Body of pancreas (tissue), 4 donors: ENCODE results near the gene AGAP1. TPM values are rescaled to one million over a fixed set of nuclear protein-coding genes. Genes with fewer than 3 reads are reported as not detected.

ENCODE experiments used
- ATAC-seq: fragments of 150-250 bp; one replicate; pipeline ENCODE4 v1.9.1; 2016
- DNase-seq, 4 donors: peaks; one replicate each; pipeline ENCODE4 v3.0.0-alpha.2; 2019
- H3K27ac ChIP-seq, 4 donors: fragments of 200-600 bp; sonication (generic); 1 replicate in 3 of 4; 2 replicates in 1 of 4; pipeline versions ENCODE4 v1.5.1 to v1.6.1; 2016 to 2019; ENCODE audit warnings: mild to moderate bottlenecking in 1 of 4, mixed read lengths in 1 of 4, moderate library complexity in 1 of 4
- H3K27me3 ChIP-seq, 2 donors: fragments of 200-600 bp; sonication (generic); one replicate each; pipeline ENCODE4 v1.6.0; 2016; ENCODE audit warnings: mild to moderate bottlenecking in 1 of 2
- H3K36me3 ChIP-seq, 2 donors: fragments of 200-600 bp; sonication (generic); replicated peaks in 1 of 2; 2 replicates each; pipeline ENCODE4 v1.5.1; 2016; ENCODE audit warnings: low read depth in 2 of 2; ENCODE audit not compliant: insufficient read depth in 1 of 2
- H3K4me1 ChIP-seq: fragments of 200-600 bp; sonication (generic); one replicate; pipeline ENCODE4 v1.6.0; 2016
- H3K4me3 ChIP-seq, 2 donors: fragments of 200-600 bp; sonication (generic); 1 replicate in 1 of 2; 2 replicates in 1 of 2; pipeline ENCODE4 v1.5.1; 2016 to 2019
- H3K9me3 ChIP-seq, 3 donors: fragments of 200-600 bp; sonication (generic); 1 replicate in 2 of 3; 2 replicates in 1 of 3; pipeline ENCODE4 v1.5.1; 2016
- POLR2A ChIP-seq, 3 donors: fragments of 450-650 bp; IDR thresholded peaks; one replicate each; pipeline ENCODE4 v1.6.1; 2016; ENCODE audit warnings: antibody characterized with exemption in 3 of 3, mild to moderate bottlenecking in 2 of 3
- WGBS, 2 donors: methylation state at CpG; one replicate each; pipeline ENCODE4 v1.1.5; 2017; 5-methylcytosine and 5-hydroxymethylcytosine counted together
- intact Hi-C: fragments of 100-400 bp; cut with DNase I; formaldehyde crosslinking; loops from one replicate; pipeline ENCODE4 v1.15.1; 2023
- total RNA-seq, 2 donors: library from RNA; depleted of rRNA; stranded (reverse); fragments of >200 nt; gene quantifications; one replicate each; pipeline ENCODE4 v1.1.0, GENCODE V29; 2016
- TF ChIP-seq, protein P1 (sequence below), 7 experiments: fragments of 450-650 bp in 4 of 7; fragments of 200-600 bp in 3 of 7; sonication (generic) in 3 of 7; IDR thresholded peaks; one replicate each; pipeline ENCODE4 v1.5.1; 2016 to 2019; ENCODE audit warnings: antibody characterized with exemption in 7 of 7

AGAP1 gene
- total RNA-seq, 2 donors from 2014 or later = 21.3 to 32.6 TPM

DNA sequence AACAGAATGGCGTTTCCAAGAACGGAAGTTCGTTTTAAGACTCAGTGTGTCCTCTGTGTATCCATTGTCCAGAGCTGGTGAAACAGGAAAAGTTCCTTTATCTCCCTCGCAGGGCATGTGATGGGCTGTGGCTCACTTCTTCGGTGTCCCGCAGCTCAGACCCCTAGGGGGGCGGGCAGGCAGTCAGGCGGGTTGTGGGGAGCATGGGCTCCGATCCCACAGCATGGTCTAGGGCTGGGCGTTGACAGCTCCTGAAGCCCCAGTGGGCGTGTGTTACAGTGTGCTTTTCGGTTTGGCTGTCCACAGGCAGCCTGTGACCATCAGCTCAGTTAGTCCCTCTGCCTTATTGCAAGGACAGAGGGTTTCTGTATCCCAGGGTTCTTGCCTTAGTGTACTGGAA is 319.6 kb downstream of the AGAP1 start:
- no peak overlapping the region for H3K4me3 ChIP-seq
- intact Hi-C loops = no loop called here
- DNase-seq (no peak), ATAC-seq (no peak)
- no peak for TF ChIP-seq POLR2A (IDR thresholded peaks at IDR 0.05)
- TF ChIP-seq, protein P1, sequence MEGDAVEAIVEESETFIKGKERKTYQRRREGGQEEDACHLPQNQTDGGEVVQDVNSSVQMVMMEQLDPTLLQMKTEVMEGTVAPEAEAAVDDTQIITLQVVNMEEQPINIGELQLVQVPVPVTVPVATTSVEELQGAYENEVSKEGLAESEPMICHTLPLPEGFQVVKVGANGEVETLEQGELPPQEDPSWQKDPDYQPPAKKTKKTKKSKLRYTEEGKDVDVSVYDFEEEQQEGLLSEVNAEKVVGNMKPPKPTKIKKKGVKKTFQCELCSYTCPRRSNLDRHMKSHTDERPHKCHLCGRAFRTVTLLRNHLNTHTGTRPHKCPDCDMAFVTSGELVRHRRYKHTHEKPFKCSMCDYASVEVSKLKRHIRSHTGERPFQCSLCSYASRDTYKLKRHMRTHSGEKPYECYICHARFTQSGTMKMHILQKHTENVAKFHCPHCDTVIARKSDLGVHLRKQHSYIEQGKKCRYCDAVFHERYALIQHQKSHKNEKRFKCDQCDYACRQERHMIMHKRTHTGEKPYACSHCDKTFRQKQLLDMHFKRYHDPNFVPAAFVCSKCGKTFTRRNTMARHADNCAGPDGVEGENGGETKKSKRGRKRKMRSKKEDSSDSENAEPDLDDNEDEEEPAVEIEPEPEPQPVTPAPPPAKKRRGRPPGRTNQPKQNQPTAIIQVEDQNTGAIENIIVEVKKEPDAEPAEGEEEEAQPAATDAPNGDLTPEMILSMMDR (IDR thresholded peaks at IDR 0.05) = no peak
- H3K27me3 ChIP-seq = no peaks in the 10 kb centered on the region
- H3K4me1 ChIP-seq = no peaks in the 10 kb centered on the region
- H3K27ac ChIP-seq = no peak overlapping the region
- H3K36me3 ChIP-seq = no peaks in the 10 kb centered on the region
- no peaks in the 10 kb centered on the region for H3K9me3 ChIP-seq
- WGBS, 2 donors = 91 to 93% methylated on average over 12 of the region's 12 CpGs

DNA sequence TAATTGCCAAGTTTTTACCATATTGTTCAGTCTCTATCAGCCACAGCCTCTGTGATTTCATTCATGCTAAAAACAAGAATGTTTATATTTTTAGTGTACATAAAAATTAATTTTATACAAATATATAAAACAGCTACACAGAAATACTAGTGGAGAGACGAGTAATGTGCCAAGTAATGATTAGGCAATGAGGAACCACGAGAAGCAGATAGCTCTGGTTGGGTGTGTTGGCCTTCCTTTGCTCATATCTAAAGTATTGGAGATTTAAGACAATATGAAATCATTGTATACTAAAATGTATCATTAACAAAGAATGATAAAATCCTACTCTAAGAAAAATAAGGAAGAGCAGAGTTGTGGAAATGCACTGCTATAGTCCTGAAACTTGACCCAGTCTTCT is 326.7 kb downstream of the AGAP1 start:
- Histone ChIP-seq H3K4me1 (no peaks in the 10 kb centered on the region), H3K4me3 (no peak overlapping the region), H3K9me3 (no peaks in the 10 kb centered on the region), H3K36me3 (peaks cover 0 to 3% of the 10 kb centered on the region in 2 donors), H3K27ac (no peak overlapping the region), H3K27me3 (no peaks in the 10 kb centered on the region)
- TF ChIP-seq, protein P1 (IDR thresholded peaks at IDR 0.05) = no peak
- TF ChIP-seq POLR2A (IDR thresholded peaks at IDR 0.05) = no peak
- 67 to 68% methylated on average over 2 of the region's 2 CpGs for WGBS, 2 donors
- ATAC-seq = no peak
- intact Hi-C loops = no loop called here
- DNase-seq = no peak

DNA sequence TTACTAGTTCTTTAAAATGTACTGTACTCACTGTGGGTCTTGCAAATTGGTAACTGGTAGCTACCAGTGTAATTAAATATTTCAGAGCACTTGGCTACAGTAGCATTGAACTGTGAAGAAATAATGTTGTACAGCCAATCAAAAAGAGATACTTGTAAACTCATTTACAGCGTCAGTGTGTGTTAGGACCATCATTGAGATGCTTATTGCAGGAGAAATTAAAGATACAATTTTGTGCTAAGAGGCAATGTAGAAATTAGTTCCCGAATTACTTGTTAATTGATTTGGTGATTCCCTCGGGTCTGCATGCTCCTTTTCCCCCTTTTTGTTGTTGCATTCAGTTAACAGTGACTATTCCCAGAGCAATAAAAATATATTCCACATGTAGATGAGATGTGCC is 330.5 kb downstream of the AGAP1 start:
- DNase-seq = no peak

DNA sequence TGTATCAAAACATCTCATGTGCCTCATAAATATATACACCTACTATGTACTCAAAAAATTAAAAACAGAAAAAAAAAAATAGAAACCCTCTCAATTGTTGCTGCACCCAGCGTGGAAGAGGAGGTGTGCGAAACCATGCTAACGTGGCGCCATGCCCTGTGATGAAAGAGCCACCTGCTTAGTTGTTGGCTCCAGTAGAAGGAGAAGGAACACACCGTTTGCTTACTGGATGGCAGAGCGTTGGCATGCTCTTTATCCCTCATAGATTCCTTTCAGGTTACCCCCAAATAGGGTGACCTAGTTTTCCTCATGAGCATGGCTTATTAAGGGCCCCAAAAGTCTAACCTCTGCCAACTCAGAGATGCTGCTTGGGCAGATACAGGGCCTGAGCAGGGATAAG is 332.1 kb downstream of the AGAP1 start:
- Histone ChIP-seq H3K9me3 (no peaks in the 10 kb centered on the region), H3K27ac (no peak overlapping the region), H3K4me1 (no peaks in the 10 kb centered on the region), H3K36me3 (peaks cover 0 to 3% of the 10 kb centered on the region in 2 donors), H3K27me3 (no peaks in the 10 kb centered on the region), H3K4me3 (no peak overlapping the region)
- ATAC-seq (no peak), DNase-seq (no peak)
- TF ChIP-seq POLR2A (IDR thresholded peaks at IDR 0.05) = no peak
- TF ChIP-seq, protein P1 (IDR thresholded peaks at IDR 0.05) = no peak
- intact Hi-C loops = no loop called here
- WGBS, 2 donors = 92 to 94% methylated on average over 6 of the region's 6 CpGs

More for the DNA sequence above, 330.5 kb downstream of the AGAP1 start:
- WGBS, 2 donors = 86 to 90% methylated on average over 3 of the region's 3 CpGs
- ATAC-seq = no peak
- TF ChIP-seq POLR2A (IDR thresholded peaks at IDR 0.05) = no peak
- H3K27me3 ChIP-seq = no peaks in the 10 kb centered on the region
- H3K4me1 ChIP-seq = no peaks in the 10 kb centered on the region
- no peak overlapping the region for H3K27ac ChIP-seq
- intact Hi-C loops = no loop called here
- H3K4me3 ChIP-seq = no peak overlapping the region
- H3K36me3 ChIP-seq = peaks cover 0 to 3% of the 10 kb centered on the region in 2 donors
- H3K9me3 ChIP-seq = no peaks in the 10 kb centered on the region

DNA sequence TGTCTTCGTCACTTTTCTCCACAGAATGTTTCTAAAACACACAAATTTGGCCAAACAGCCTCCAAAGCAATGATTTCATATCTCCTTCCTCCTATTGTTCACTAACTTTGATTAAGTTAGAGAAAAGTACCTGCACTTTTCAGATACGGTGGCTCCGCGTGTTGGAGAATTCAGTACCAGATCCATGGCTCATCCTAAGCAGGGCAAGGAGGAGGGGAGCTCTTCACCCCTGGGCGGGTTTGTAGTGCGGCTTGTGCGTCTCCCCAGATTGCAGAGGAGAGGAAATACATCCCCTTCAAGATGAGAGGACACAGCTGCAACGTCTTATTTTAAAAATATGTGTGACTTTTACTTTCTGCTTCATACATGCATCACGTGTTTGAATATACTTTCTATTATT is 333.0 kb downstream of the AGAP1 start:
- H3K27ac ChIP-seq = no peak overlapping the region
- TF ChIP-seq, protein P1 (IDR thresholded peaks at IDR 0.05) = no peak
- no peak for TF ChIP-seq POLR2A (IDR thresholded peaks at IDR 0.05)
- no peaks in the 10 kb centered on the region for H3K9me3 ChIP-seq
- H3K27me3 ChIP-seq = no peaks in the 10 kb centered on the region
- H3K36me3 ChIP-seq = peaks cover 0 to 3% of the 10 kb centered on the region in 2 donors
- no peak overlapping the region for H3K4me3 ChIP-seq
- H3K4me1 ChIP-seq = no peaks in the 10 kb centered on the region
- ATAC-seq (no peak), DNase-seq (no peak)
- 85 to 91% methylated on average over 9 of the region's 9 CpGs for WGBS, 2 donors
- intact Hi-C loops = no loop called here
